A172 (cell line): Measurements from ENCODE around the gene MTHFSD. TPM values are rescaled to one million over a fixed set of nuclear protein-coding genes. Genes with fewer than 3 reads are reported as not detected.
A peak's percentile ranks its signal among the peaks of the same experiment; 100 is the strongest.

Source experiments
- DNase-seq: peaks from one replicate; pipeline ENCODE4 v3.0.0-alpha.2; 2015; ENCODE audit warnings: low spot score
- total RNA-seq: library from RNA; depleted of rRNA; stranded (reverse); fragments of >200 nt; shearing (Covaris generic); gene quantifications from 2 replicates; pipeline ENCODE4 v1.2.3, GENCODE V29; 2014

Gene MTHFSD
- total RNA-seq, 1 experiment from 2014 or later = 7.8 TPM

DNA sequence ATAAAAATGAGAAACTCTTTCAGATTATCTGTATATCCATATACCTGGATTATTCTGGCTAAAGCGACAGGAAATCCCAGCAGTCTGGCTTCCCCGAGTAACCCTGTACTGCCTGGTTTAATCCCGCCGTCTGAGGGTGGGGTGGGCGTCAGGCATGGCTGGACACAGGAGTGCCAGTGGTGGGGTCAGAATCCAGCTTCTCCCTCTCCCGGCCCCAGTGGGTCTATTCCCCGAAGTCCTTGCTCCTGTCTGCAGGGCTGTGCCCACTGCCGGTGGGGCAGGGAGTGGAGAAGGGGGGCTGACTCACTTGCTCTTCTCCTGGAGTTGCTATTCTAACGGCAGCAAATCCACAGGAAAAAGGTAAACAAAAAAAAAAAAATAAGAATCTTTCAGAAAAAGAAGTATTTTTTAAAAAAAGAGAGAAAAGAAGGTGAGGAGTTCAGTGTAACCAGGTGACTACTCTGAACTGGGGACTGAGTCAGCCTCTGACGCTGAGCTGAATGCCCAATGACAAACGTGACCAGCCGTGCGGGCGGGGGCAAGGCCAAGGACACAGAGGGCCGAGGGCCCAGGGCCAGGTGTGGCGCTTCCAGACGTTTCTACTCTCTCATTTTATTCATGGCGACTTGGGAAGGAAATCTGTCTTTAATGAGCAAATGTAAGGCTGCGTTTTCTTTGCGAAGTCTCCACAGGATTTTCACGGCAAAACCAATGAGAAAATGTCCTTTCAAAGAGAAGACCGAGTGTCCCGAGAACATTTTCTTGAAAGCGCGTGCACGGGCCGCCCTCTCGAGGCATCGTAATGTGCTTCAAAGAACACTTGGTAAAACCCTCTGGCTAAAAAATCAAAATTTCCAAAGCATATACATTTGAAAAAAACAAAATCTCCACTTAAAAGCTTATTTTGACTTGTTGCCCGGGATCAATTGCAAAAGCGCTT is 24.5 kb downstream of the MTHFSD start:
- DNase-seq = no peak

GRCh38 chr16:86529160-86529559 is 25.9 kb downstream of the MTHFSD start:
- DNase-seq = peak; percentile 81

- DNase-seq = no peak
Observed at GRCh38 chr16:86528061-86528929, 26.7 kb downstream of the MTHFSD start.

- no peak for DNase-seq
Observed at GRCh38 chr16:86527366-86527765, 27.7 kb downstream of the MTHFSD start.

GRCh38 chr16:86525696-86526095 is 29.3 kb downstream of the MTHFSD start:
- DNase-seq = no peak

DNA sequence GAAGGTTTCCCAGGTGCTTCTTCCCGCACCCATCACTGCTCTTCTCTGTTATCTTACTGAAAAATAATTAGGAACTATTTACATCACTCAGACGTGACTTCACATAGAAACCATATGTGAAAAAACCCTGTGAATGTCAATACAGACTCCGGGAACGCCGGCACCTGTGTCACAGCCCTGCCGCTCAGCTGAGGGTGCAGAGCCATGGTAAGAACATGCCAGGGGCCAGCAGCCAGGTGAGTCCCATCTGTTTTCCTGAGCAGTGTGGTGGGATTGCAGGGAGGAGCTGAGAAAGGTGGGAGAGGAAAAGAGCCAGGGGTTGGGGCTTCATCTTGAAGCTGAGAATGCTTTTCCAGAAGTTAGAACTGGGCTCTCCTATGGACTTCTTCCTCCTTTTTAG is 31.0 kb downstream of the MTHFSD start:
- DNase-seq = no peak

DNA sequence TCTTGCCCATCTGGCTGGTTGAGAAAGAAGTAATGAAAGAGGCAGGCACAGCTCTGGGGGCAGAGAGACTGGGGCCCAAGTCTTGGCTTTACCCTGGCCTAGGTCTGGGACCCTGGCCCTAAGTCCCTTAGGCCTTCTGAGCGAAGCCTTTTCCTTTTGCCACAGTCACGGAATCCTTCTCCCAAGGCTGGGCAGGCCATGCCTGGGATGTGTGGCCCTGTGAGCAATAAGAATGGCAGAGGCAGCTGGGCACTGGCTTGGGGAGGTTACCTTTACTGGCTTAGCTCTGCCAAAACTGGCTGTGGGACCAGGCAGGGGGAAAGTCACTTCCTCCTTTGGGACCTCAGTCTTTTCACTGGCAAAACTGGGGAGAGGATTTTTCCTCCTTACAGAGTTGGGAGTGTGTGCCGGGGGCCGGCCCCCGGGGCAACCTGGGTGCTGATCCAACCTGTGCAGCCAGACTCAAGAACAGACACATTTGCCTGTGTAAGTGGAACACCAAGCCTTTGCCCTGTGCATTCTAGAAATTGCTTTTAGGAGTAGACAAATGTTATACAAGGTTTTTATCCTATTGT is 31.8 kb downstream of the MTHFSD start:
- no peak for DNase-seq

DNA sequence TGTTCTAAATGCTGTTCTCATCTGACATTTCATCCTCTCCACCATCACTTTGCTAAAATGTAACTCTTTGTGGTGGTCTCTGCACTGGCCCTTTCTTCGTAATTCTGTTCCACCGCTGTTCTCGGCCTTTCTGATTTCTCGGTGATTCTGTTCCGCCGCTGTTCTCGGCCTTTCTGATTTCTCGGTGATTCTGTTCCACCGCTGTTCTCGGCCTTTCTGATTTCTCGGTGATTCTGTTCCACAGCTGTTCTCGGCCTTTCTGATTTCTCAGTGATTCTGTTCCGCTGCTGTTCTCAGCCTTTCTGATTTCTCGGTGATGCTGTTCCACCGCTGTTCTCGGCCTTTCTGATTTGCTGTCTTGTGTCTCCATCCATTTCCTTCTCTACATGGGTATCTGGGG is 32.4 kb downstream of the MTHFSD start:
- no peak for DNase-seq

- no peak for DNase-seq
Observed at GRCh38 chr16:86521236-86522197, 33.5 kb downstream of the MTHFSD start.

DNA sequence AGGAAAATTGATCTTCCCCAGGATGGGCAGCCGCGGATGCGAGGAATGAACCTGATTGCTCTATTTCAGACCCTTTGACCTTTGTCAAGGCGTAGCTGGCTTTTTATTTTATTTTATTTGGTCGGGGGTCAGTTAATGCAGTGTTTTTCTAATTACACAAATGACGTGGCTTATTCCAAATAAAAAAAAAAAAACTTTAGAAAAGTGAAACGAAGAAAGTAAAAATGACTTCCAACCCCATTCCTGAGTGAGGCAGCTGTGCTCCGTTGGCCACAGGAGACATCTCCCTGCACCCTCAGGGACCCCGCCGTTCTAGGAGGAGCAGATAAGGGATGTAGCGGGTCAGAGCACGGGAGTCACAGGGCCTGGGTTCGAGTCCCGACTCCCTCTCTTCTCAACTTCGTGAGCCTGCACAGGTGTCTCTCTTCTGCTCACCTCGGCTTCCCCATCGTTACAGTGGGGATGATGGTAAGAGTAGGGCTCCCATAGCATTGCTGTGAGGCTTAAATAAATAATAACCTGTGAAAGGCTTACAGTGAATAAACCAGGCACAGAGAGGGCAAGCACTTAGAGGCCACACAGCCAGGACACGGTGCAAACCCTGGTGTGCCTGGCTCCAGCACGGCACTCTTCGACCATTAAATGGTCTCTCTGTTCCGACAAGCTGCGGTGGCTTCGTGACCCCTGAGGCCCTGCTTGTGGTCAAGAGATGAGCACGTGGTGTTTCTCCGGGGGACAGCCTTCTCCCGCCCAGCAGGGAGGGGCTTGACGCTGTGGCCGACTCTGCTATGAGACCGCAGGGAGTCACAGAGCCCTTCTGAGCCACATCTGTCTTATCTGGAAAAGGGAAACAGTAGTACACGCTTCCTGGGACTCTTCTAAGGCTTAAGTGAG is 34.5 kb downstream of the MTHFSD start:
- DNase-seq = no peak

DNA sequence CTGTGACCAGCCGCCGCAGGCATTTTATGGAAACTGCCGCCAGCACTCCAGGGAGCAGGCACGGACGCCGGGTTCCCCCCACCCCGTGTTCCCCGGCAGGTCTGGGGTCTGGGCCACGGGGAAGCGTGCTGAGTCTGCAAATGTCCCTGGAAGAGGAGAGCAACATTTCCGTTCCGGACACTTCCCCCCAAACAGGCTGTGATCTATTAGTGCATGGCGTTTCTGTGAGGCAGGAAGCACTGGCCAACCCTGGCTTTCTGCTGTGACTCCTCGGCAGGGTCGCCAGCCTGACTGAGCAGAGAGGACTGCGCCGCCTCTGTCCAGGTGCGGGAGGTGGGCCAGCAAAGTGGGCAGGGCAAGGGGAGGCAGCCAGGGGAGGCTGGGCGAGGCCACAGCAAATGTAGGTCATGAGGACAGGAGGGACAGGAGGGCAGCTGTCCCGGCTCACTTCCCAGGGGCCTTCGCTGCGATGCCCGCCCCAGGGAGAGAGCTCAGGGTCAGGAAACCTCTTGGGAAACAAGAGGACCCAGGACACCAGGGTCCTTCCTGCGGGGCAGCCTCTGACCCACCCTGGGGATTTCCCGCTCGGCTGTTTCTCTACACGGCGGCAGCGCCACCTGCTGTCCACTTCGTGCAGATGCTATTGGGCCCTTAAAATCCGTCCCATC is 35.3 kb downstream of the MTHFSD start:
- peak; percentile 58 for DNase-seq

GRCh38 chr16:86519007-86519648 is 35.9 kb downstream of the MTHFSD start:
- DNase-seq = no peak

GRCh38 chr16:86517652-86518258 is 37.3 kb downstream of the MTHFSD start:
- peak; percentile 57 for DNase-seq

DNA sequence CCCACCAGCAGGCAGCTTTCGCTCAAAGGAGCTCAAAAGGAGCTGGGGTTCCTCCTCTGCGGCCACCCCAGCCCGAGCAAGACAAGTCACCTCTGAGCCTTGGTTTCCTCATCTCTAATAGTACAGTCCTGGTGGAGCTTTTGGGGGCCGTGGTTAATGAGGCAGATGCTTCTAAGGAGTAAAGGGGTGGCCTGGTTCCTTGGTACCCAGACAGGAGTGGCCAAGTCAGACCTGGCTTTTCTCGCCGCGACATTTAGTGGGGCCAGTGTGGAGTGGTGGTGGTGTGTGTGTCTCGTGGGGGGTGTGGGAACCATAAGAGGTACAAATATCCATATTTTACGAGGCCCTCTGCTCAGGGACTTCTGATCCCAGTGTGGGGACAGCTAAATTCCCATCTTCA is 38.0 kb downstream of the MTHFSD start:
- no peak for DNase-seq

- no peak for DNase-seq
Observed at GRCh38 chr16:86516623-86517003, 38.4 kb downstream of the MTHFSD start.

DNA sequence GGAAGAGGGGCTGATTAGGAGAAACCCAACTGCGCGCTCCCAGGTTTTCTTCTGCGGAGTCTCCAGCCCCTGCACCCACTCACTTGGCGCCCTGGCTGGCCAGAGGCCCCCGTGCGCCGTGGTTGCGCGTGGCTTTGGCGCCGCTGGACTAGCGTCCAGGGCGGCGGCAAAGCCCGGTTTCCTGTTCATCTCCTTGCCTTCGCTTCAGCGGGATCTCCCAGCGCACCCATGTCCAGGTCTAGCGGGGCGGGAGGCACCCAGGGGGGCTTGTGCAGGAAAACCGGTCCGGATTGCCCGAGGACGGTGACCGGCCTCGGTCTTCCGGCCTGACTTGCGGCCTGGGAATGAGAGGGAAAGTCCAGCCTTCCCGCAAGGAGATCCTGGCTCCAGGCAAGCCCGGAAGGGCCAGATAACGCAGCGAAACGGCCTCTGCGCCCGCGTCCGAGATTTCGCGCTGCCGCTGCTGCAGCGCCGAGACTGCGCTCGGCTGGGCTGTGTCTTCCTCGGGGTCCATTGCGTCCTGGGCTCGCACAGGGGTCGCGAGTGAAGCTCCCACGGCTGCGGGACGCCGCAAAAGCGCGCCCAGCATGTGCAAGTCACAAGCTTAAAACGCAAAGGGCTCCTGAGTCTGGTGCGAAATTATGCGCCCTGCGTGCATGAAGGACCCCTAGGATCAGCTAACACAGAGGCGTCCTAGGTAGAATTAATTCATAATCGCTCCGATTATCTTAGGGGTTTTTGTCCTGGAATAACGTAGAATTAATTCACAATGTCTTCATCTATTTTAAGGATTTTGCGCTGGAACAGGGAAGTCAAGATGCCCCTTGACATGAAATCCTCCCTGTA is 39.0 kb downstream of the MTHFSD start:
- DNase-seq = no peak

DNA sequence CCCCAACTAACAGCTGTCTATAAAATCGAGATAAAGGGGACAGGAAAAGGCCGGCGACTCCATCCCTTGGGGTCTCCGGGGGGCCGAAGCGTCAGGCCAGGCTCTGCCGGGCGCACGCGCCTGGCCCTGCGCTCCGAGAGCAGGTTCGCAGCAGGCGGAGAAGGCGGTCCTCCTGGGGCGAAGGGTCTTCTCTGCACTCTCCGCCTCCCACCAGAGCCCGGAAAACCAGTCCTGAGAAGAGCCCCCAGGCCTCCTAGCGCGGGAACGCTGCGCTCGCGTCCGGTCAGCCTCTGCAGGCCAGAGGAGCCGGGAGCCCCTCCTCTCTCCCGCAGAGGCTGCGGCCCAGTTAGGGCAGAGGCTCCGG is 39.6 kb downstream of the MTHFSD start:
- no peak for DNase-seq
